H9 (cell line): Measurements from ENCODE around the gene IREB2. TPM values are rescaled to one million over a fixed set of nuclear protein-coding genes. Genes with fewer than 3 reads are reported as not detected.

Experiments
- DNase-seq: peaks from one replicate; pipeline ENCODE4 v3.0.0-alpha.2; 2017
- H2AFZ ChIP-seq: one replicate; pipeline ENCODE4 v1.6.1; 2013; ENCODE audit warnings: mild to moderate bottlenecking, low read length, control low read depth, moderate library complexity
- H2AK5ac ChIP-seq: 2 replicates; pipeline ENCODE4 v1.6.1; 2013; ENCODE audit warnings: low read length, control low read depth, mixed read lengths; ENCODE audit not compliant: insufficient read length
- H2BK120ac ChIP-seq: one replicate; pipeline ENCODE4 v1.6.1; 2013; ENCODE audit warnings: low read depth, mild to moderate bottlenecking, low read length, control low read depth, inconsistent platforms; ENCODE audit not compliant: poor library complexity, severe bottlenecking
- H2BK12ac ChIP-seq: 2 replicates; pipeline ENCODE4 v1.6.1; 2013; ENCODE audit warnings: low read length, control low read depth, mixed read lengths, low read depth; ENCODE audit not compliant: insufficient read length
- H2BK15ac ChIP-seq: 2 replicates; pipeline ENCODE4 v1.6.1; 2013; ENCODE audit warnings: low read depth, low read length, control low read depth
- H2BK20ac ChIP-seq: one replicate; pipeline ENCODE4 v1.6.1; 2013; ENCODE audit warnings: low read depth, mild to moderate bottlenecking, low read length, control low read depth, inconsistent platforms; ENCODE audit not compliant: poor library complexity, severe bottlenecking
- H2BK5ac ChIP-seq: 2 replicates; pipeline ENCODE4 v1.6.1; 2013; ENCODE audit warnings: low read length, control low read depth, mixed read lengths; ENCODE audit not compliant: insufficient read length
- H3K14ac ChIP-seq: 2 replicates; pipeline ENCODE4 v1.6.1; 2013; ENCODE audit warnings: low read length, control low read depth; ENCODE audit not compliant: insufficient read depth
- H3K18ac ChIP-seq: 2 replicates; pipeline ENCODE4 v1.6.1; 2013; ENCODE audit warnings: low read depth, mild to moderate bottlenecking, mixed read lengths, low read length, control low read depth; ENCODE audit not compliant: insufficient read length
- H3K23ac ChIP-seq: 2 replicates; pipeline ENCODE4 v1.6.1; 2013; ENCODE audit warnings: low read length, control low read depth, mixed read lengths, low read depth; ENCODE audit not compliant: insufficient read length
- H3K23me2 ChIP-seq: 2 replicates; pipeline ENCODE4 v1.6.1; 2013; ENCODE audit warnings: low read depth, mild to moderate bottlenecking, mixed read lengths, low read length, control low read depth; ENCODE audit not compliant: insufficient read length, poor library complexity, severe bottlenecking
- H3K27ac ChIP-seq: 2 replicates; pipeline ENCODE4 v1.5.1; 2013; ENCODE audit warnings: low read length, control low read depth, mixed read lengths, low read depth; ENCODE audit not compliant: insufficient read length
- H3K27me3 ChIP-seq: 2 replicates; pipeline ENCODE4 v1.6.1; 2013; ENCODE audit warnings: low read length, control low read depth, inconsistent platforms; ENCODE audit not compliant: insufficient read depth
- H3K4ac ChIP-seq: 2 replicates; pipeline ENCODE4 v1.6.1; 2013; ENCODE audit warnings: low read depth, mild to moderate bottlenecking, control low read depth, inconsistent platforms, low read length, moderate library complexity
- H3K4me1 ChIP-seq: 2 replicates; pipeline ENCODE4 v1.6.1; 2013; ENCODE audit warnings: low read length, control low read depth, inconsistent platforms; ENCODE audit not compliant: insufficient read depth
- H3K4me2 ChIP-seq: 2 replicates; pipeline ENCODE4 v1.6.1; 2013; ENCODE audit warnings: low read length, control low read depth, mixed read lengths; ENCODE audit not compliant: insufficient read length, insufficient read depth
- H3K56ac ChIP-seq: 2 replicates; pipeline ENCODE4 v1.6.1; 2013; ENCODE audit warnings: low read depth, mild to moderate bottlenecking, mixed read lengths, low read length, control low read depth; ENCODE audit not compliant: insufficient read length
- H3K79me1 ChIP-seq: 2 replicates; pipeline ENCODE4 v1.6.1; 2013; ENCODE audit warnings: low read depth, mild to moderate bottlenecking, moderate library complexity, low read length, control low read depth, inconsistent platforms; ENCODE audit not compliant: insufficient read depth, poor library complexity, severe bottlenecking
- H3K79me2 ChIP-seq: 2 replicates; pipeline ENCODE4 v1.6.1; 2013; ENCODE audit warnings: low read length, control low read depth, inconsistent platforms; ENCODE audit not compliant: insufficient read depth
- H3K9ac ChIP-seq: 2 replicates; pipeline ENCODE4 v1.6.1; 2013; ENCODE audit warnings: low read length, control low read depth, mixed read lengths; ENCODE audit not compliant: insufficient read length; ENCODE audit errors: extremely low read depth
- H3K9me3 ChIP-seq: one replicate; pipeline ENCODE4 v1.6.1; 2013; ENCODE audit warnings: low read depth, low read length, inconsistent platforms; ENCODE audit not compliant: control insufficient read depth
- H3T11ph ChIP-seq: one replicate; pipeline ENCODE4 v1.6.1; 2013; ENCODE audit warnings: mild to moderate bottlenecking, low read length, control low read depth, inconsistent platforms
- H4K20me1 ChIP-seq: one replicate; pipeline ENCODE4 v1.6.1; 2013; ENCODE audit not compliant: control insufficient read depth, insufficient read length, insufficient read depth
- H4K5ac ChIP-seq: 2 replicates; pipeline ENCODE4 v1.6.1; 2013; ENCODE audit warnings: low read depth, mild to moderate bottlenecking, mixed read lengths, low read length, control low read depth; ENCODE audit not compliant: insufficient read length
- H4K8ac ChIP-seq: replicated peaks from 2 replicates; pipeline ENCODE4 v1.6.1; 2013; ENCODE audit warnings: low read length, control low read depth, mixed read lengths, low read depth; ENCODE audit not compliant: insufficient read length
- H4K91ac ChIP-seq: 2 replicates; pipeline ENCODE4 v1.6.1; 2013; ENCODE audit warnings: low read depth, mild to moderate bottlenecking, moderate library complexity, mixed read lengths, low read length, control low read depth; ENCODE audit not compliant: insufficient read length
- H3K27ac Mint-ChIP-seq, 3 experiments: 2 replicates in 2 of 3; 3 replicates in 1 of 3; pipeline ENCODE4 v1.8.0; 2020 to 2021; ENCODE audit warnings: mixed read lengths in 3 of 3, mild to moderate bottlenecking in 1 of 3, moderate library complexity in 1 of 3
- H3K27me3 Mint-ChIP-seq: 2 replicates; pipeline ENCODE4 v1.8.0; 2021; ENCODE audit warnings: low read depth, mild to moderate bottlenecking, moderate library complexity, mixed read lengths
- H3K36me3 Mint-ChIP-seq, 3 experiments: 2 replicates in 2 of 3; 3 replicates in 1 of 3; pipeline ENCODE4 v1.8.0; 2020 to 2021; ENCODE audit warnings: low read depth in 3 of 3, mixed read lengths in 3 of 3; ENCODE audit not compliant: insufficient read depth in 1 of 3
- H3K4me1 Mint-ChIP-seq, 2 experiments: 2 replicates each; pipeline ENCODE4 v1.8.0; 2020; ENCODE audit warnings: mixed read lengths in 2 of 2
- H3K4me3 Mint-ChIP-seq, 2 experiments: 2 replicates in 1 of 2; 3 replicates in 1 of 2; pipeline ENCODE4 v1.8.0; 2020 to 2021; ENCODE audit warnings: mild to moderate bottlenecking in 2 of 2, mixed read lengths in 2 of 2, moderate library complexity in 1 of 2
- H3K9me3 Mint-ChIP-seq, 2 experiments: 2 replicates in 1 of 2; 3 replicates in 1 of 2; pipeline ENCODE4 v1.8.0; 2020; ENCODE audit warnings: mild to moderate bottlenecking in 2 of 2, mixed read lengths in 2 of 2, moderate library complexity in 1 of 2
- WGBS: extraction: QIAGEN DNeasy Blood & Tissue Kit; methylation state at CpG from one replicate; pipeline ENCODE4 v1.1.7; 2013; ENCODE audit warnings: missing lambda C conversion rate, low lambda C conversion rate, mixed read lengths; ENCODE audit not compliant: insufficient read length; ENCODE audit errors: extremely low coverage; 5-methylcytosine and 5-hydroxymethylcytosine counted together
- total RNA-seq: library from RNA; stranded (reverse); gene quantifications from 2 replicates; pipeline ENCODE4 v1.2.1, GENCODE V29; 2021
- TF ChIP-seq, protein P1 (sequence below): fragments of 200-600 bp; sonication (generic); conservative IDR thresholded peaks from 3 replicates; pipeline ENCODE4 v1.8.0; 2021; ENCODE audit warnings: antibody characterized with exemption, mild to moderate bottlenecking

Gene IREB2
- total RNA-seq, 1 experiment from 2014 or later = 87.6 TPM

DNA sequence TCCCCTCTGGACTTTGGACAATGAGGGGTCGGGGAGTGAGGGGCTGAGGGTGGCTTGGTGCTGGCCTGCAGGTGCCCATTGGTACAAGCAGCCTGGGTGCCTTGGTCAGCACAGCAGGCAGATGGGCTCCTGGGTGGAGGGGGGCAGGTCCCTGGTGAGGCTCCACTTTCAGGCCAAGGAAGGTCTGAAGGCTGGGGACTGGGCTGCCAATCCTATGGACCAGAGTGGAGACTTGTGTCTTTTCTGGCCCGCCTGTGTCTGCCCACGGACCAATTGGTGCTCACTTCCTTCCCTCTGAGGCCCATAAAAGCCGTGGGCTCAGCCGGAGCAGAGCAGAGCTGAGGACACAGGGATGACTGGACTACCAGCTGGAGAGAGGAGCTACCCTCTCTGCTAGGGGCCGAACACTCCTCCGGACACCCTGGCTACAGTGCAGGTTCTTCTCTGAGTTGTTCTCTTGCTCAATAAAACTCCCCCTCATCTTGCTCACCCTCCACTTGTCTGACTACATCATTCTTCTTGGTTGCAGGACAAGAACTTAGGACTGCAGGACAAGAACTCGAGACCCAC, 31.9 kb upstream of the IREB2 start:
- Mint-ChIP-seq H3K4me1 (peaks cover 0 to 3% of the 10 kb centered on the region in 2 experiments; a peak in 2 of 4 replicates), H3K27ac (no peak overlapping the region), H3K27me3 (peaks cover 2% of the 10 kb centered on the region), H3K36me3 (no peaks in the 10 kb centered on the region), H3K4me3 (no peak overlapping the region), H3K9me3 (no peaks in the 10 kb centered on the region)
- H4K91ac ChIP-seq = no peak overlapping the region
- H2AK5ac ChIP-seq = no peak overlapping the region
- H4K5ac ChIP-seq = no peak overlapping the region
- TF ChIP-seq, protein P1, sequence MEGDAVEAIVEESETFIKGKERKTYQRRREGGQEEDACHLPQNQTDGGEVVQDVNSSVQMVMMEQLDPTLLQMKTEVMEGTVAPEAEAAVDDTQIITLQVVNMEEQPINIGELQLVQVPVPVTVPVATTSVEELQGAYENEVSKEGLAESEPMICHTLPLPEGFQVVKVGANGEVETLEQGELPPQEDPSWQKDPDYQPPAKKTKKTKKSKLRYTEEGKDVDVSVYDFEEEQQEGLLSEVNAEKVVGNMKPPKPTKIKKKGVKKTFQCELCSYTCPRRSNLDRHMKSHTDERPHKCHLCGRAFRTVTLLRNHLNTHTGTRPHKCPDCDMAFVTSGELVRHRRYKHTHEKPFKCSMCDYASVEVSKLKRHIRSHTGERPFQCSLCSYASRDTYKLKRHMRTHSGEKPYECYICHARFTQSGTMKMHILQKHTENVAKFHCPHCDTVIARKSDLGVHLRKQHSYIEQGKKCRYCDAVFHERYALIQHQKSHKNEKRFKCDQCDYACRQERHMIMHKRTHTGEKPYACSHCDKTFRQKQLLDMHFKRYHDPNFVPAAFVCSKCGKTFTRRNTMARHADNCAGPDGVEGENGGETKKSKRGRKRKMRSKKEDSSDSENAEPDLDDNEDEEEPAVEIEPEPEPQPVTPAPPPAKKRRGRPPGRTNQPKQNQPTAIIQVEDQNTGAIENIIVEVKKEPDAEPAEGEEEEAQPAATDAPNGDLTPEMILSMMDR = no peak
- H3K9me3 ChIP-seq = no peaks in the 10 kb centered on the region
- WGBS = no CpG with 5 or more reads among the region's 8 CpGs
- H3K79me1 ChIP-seq = no peaks in the 10 kb centered on the region
- no peaks in the 10 kb centered on the region for H3K27me3 ChIP-seq
- no peak for DNase-seq
- H3K9ac ChIP-seq = no peak overlapping the region
- H3K18ac ChIP-seq = peak overlapping the region; percentile 11
- H4K8ac ChIP-seq = no peak overlapping the region
- H2BK15ac ChIP-seq = no peak overlapping the region
- H3K56ac ChIP-seq = no peak overlapping the region
- H3T11ph ChIP-seq = no peak overlapping the region
- no peaks in the 10 kb centered on the region for H3K23me2 ChIP-seq
- H3K14ac ChIP-seq = no peak overlapping the region; the same call in 1 of the 2 replicates
- H3K4me1 ChIP-seq = no peaks in the 10 kb centered on the region
- H3K23ac ChIP-seq = no peak overlapping the region
- H2AFZ ChIP-seq = no peak overlapping the region
- H3K79me2 ChIP-seq = no peaks in the 10 kb centered on the region
- H3K4ac ChIP-seq = no peak overlapping the region
- no peaks in the 10 kb centered on the region for H4K20me1 ChIP-seq
- H2BK5ac ChIP-seq = no peak overlapping the region
- no peak overlapping the region for H2BK12ac ChIP-seq
- H2BK120ac ChIP-seq = no peak overlapping the region
- no peak overlapping the region for H3K4me2 ChIP-seq
- H2BK20ac ChIP-seq = no peak overlapping the region
- no peak overlapping the region for H3K27ac ChIP-seq
